ENCODE measurements around the gene PDE2A. TPM values are rescaled to one million over a fixed set of nuclear protein-coding genes. Genes with fewer than 3 reads are reported as not detected.
A peak's percentile ranks its signal among the peaks of the same experiment; 100 is the strongest.

Gene PDE2A
- polyA plus RNA-seq, 3 donors from 2014 or later: not detected

- peaks cover 44 to 47% of the 10 kb centered on the region in 2 donors for H3K4me1 Mint-ChIP-seq
- H3K27ac Mint-ChIP-seq: peak overlapping the region; percentile 72 to 95 (median 90)
- H3K36me3 Mint-ChIP-seq: peaks cover 0 to 19% (median 4%) of the 10 kb centered on the region in 3 donors
- peaks cover 0 to 14% (median 12%) of the 10 kb centered on the region in 3 donors for H3K27me3 Mint-ChIP-seq (ENCODE audit: low read depth in 3 of 3)
- peak; percentile 38 to 57 (median 47) for DNase-seq
- no peaks in the 10 kb centered on the region for H3K9me3 Mint-ChIP-seq
- H3K4me3 Mint-ChIP-seq: peak overlapping the region in 4 of 5 donors; percentile 45 to 68 (median 54)
Observed at GRCh38 chr11:72712168-72712751, 38.0 kb upstream of the PDE2A start.

- Mint-ChIP-seq H3K4me1 (peaks cover 40 to 45% of the 10 kb centered on the region in 2 donors), H3K27ac (peak overlapping the region in 4 of 6 donors; percentile 13 to 68 (median 56)), H3K4me3 (no peak overlapping the region), H3K36me3 (peaks cover 0 to 25% (median 4%) of the 10 kb centered on the region in 3 donors), H3K27me3 (ENCODE audit: low read depth in 3 of 3) (peaks cover under 1 to 15% (median 14%) of the 10 kb centered on the region in 3 donors), H3K9me3 (no peaks in the 10 kb centered on the region)
- DNase-seq: no peak
Observed at GRCh38 chr11:72711141-72711540, 36.9 kb upstream of the PDE2A start.

- Mint-ChIP-seq H3K36me3 (peaks cover 0 to 28% (median 4%) of the 10 kb centered on the region in 3 donors), H3K27me3 (ENCODE audit: low read depth in 3 of 3) (peaks cover 2 to 19% (median 17%) of the 10 kb centered on the region in 3 donors), H3K27ac (no peak overlapping the region), H3K4me3 (no peak overlapping the region), H3K9me3 (no peaks in the 10 kb centered on the region), H3K4me1 (peaks cover 37 to 38% of the 10 kb centered on the region in 2 donors)
- DNase-seq: no peak
Observed at GRCh38 chr11:72710278-72710677, 36.1 kb upstream of the PDE2A start.

GRCh38 chr11:72709478-72710238, 35.4 kb upstream of the PDE2A start:
- H3K9me3 Mint-ChIP-seq: no peaks in the 10 kb centered on the region

GRCh38 chr11:72707032-72707431, 32.8 kb upstream of the PDE2A start:
- H3K4me3 Mint-ChIP-seq: no peak overlapping the region
- no peak for DNase-seq
- peaks cover 17 to 19% of the 10 kb centered on the region in 2 donors for H3K4me1 Mint-ChIP-seq
- H3K36me3 Mint-ChIP-seq: peaks cover 0 to 33% (median 7%) of the 10 kb centered on the region in 3 donors
- H3K27ac Mint-ChIP-seq: peak overlapping the region in 2 of 6 donors; percentile 75 to 85
- peaks cover 2 to 19% (median 9%) of the 10 kb centered on the region in 3 donors for H3K27me3 Mint-ChIP-seq (ENCODE audit: low read depth in 3 of 3)
- H3K9me3 Mint-ChIP-seq: no peaks in the 10 kb centered on the region

More at GRCh38 chr11:72709478-72710238, 35.4 kb upstream of the PDE2A start:
- Mint-ChIP-seq H3K4me3 (no peak overlapping the region), H3K36me3 (peaks cover 0 to 32% (median 7%) of the 10 kb centered on the region in 3 donors), H3K4me1 (peaks cover 31 to 38% of the 10 kb centered on the region in 2 donors), H3K27ac (peak overlapping the region in 1 of 6 donors; percentile 72), H3K27me3 (ENCODE audit: low read depth in 3 of 3) (peaks cover 2 to 16% (median 15%) of the 10 kb centered on the region in 3 donors)
- no peak for DNase-seq

- no peaks in the 10 kb centered on the region for H3K9me3 Mint-ChIP-seq
- no peak for DNase-seq
- peaks cover 2 to 19% (median 9%) of the 10 kb centered on the region in 3 donors for H3K27me3 Mint-ChIP-seq (ENCODE audit: low read depth in 3 of 3)
- H3K4me3 Mint-ChIP-seq: peak overlapping the region in 1 of 5 donors; percentile 9
- peaks cover 0 to 33% (median 7%) of the 10 kb centered on the region in 3 donors for H3K36me3 Mint-ChIP-seq
- peaks cover 17 to 19% of the 10 kb centered on the region in 2 donors for H3K4me1 Mint-ChIP-seq
- peak overlapping the region in 4 of 6 donors; percentile 56 to 75 (median 69) for H3K27ac Mint-ChIP-seq
Observed at GRCh38 chr11:72706579-72706978, 32.4 kb upstream of the PDE2A start.

GRCh38 chr11:72705442-72706365, 31.5 kb upstream of the PDE2A start:
- no peaks in the 10 kb centered on the region for H3K9me3 Mint-ChIP-seq

GRCh38 chr11:72704783-72705265, 30.6 kb upstream of the PDE2A start:
- Mint-ChIP-seq H3K4me3 (no peak overlapping the region), H3K27ac (peak overlapping the region in 4 of 6 donors; percentile 16 to 57 (median 38)), H3K4me1 (peaks cover 12 to 14% of the 10 kb centered on the region in 2 donors), H3K27me3 (ENCODE audit: low read depth in 3 of 3) (peaks cover 2 to 15% (median 8%) of the 10 kb centered on the region in 3 donors), H3K36me3 (peaks cover 3 to 39% (median 14%) of the 10 kb centered on the region in 3 donors), H3K9me3 (no peaks in the 10 kb centered on the region)
- DNase-seq: no peak

More at GRCh38 chr11:72705442-72706365, 31.5 kb upstream of the PDE2A start:
- H3K4me1 Mint-ChIP-seq: peaks cover 13 to 14% of the 10 kb centered on the region in 2 donors
- peaks cover 2 to 15% (median 7%) of the 10 kb centered on the region in 3 donors for H3K27me3 Mint-ChIP-seq (ENCODE audit: low read depth in 3 of 3)
- H3K27ac Mint-ChIP-seq: peak overlapping the region; percentile 37 to 79 (median 62)
- H3K4me3 Mint-ChIP-seq: no peak overlapping the region
- no peak for DNase-seq
- peaks cover 0 to 36% (median 7%) of the 10 kb centered on the region in 3 donors for H3K36me3 Mint-ChIP-seq

- no peak for DNase-seq
- Mint-ChIP-seq H3K4me1 (peaks cover 9 to 14% of the 10 kb centered on the region in 2 donors), H3K36me3 (peaks cover 5 to 45% (median 16%) of the 10 kb centered on the region in 3 donors), H3K9me3 (no peaks in the 10 kb centered on the region), H3K4me3 (no peak overlapping the region), H3K27ac (peak overlapping the region in 1 of 6 donors; percentile 30), H3K27me3 (ENCODE audit: low read depth in 3 of 3) (peaks cover 2 to 17% (median 9%) of the 10 kb centered on the region in 3 donors)
Observed at GRCh38 chr11:72704028-72704782, 30.0 kb upstream of the PDE2A start.

GRCh38 chr11:72703267-72704008, 29.2 kb upstream of the PDE2A start:
- Mint-ChIP-seq H3K36me3 (peaks cover 6 to 51% (median 16%) of the 10 kb centered on the region in 3 donors), H3K27ac (peak overlapping the region in 1 of 6 donors; percentile 30)

GRCh38 chr11:72702577-72703241, 28.5 kb upstream of the PDE2A start:
- H3K4me3 Mint-ChIP-seq: no peak overlapping the region
- no peak for DNase-seq
- peaks cover 2 to 17% (median 13%) of the 10 kb centered on the region in 3 donors for H3K27me3 Mint-ChIP-seq (ENCODE audit: low read depth in 3 of 3)
- H3K9me3 Mint-ChIP-seq: no peaks in the 10 kb centered on the region
- H3K27ac Mint-ChIP-seq: peak overlapping the region in 1 of 6 donors; percentile 28
- H3K36me3 Mint-ChIP-seq: peaks cover 10 to 45% (median 16%) of the 10 kb centered on the region in 3 donors
- peaks cover 7 to 14% of the 10 kb centered on the region in 2 donors for H3K4me1 Mint-ChIP-seq

More at GRCh38 chr11:72703267-72704008, 29.2 kb upstream of the PDE2A start:
- Mint-ChIP-seq H3K9me3 (no peaks in the 10 kb centered on the region), H3K4me3 (no peak overlapping the region), H3K4me1 (peaks cover 9 to 14% of the 10 kb centered on the region in 2 donors), H3K27me3 (ENCODE audit: low read depth in 3 of 3) (peaks cover 2 to 16% (median 13%) of the 10 kb centered on the region in 3 donors)
- no peak for DNase-seq

Data from immature natural killer cell (primary cell).